Breast epithelium (tissue), 4 donors: ENCODE data around the gene MAD1L1. TPM values are rescaled to one million over a fixed set of nuclear protein-coding genes. Genes with fewer than 3 reads are reported as not detected.

Source experiments
- DNase-seq, 2 donors: peaks; one replicate each; pipeline ENCODE4 v3.0.0-alpha.2; 2019; ENCODE audit warnings: low spot score in 2 of 2
- H3K27ac ChIP-seq, 2 donors: fragments of 200-600 bp; sonication (generic) in 1 of 2; one replicate each; pipeline ENCODE4 v1.5.1; 2016 to 2019; ENCODE audit warnings: mild to moderate bottlenecking in 1 of 2
- H3K27me3 ChIP-seq, 2 donors: fragments of 200-600 bp; sonication (generic) in 1 of 2; one replicate each; pipeline versions ENCODE4 v1.5.1 to v1.6.0; 2017 to 2019; ENCODE audit warnings: control low read depth in 1 of 2, mild to moderate bottlenecking in 1 of 2
- H3K36me3 ChIP-seq: fragments of 200-600 bp; one replicate; pipeline ENCODE4 v1.5.1; 2019
- H3K4me1 ChIP-seq, 2 donors: fragments of 200-600 bp; sonication (generic); one replicate each; pipeline ENCODE4 v1.5.1; 2016 to 2019; ENCODE audit warnings: control low read depth in 1 of 2
- H3K4me3 ChIP-seq, 3 donors: fragments of 200-600 bp; sonication (generic); 1 replicate in 2 of 3; 2 replicates in 1 of 3; pipeline ENCODE4 v1.5.1; 2016 to 2019; ENCODE audit warnings: mild to moderate bottlenecking in 3 of 3, moderate library complexity in 2 of 3
- H3K9me3 ChIP-seq, 2 donors: fragments of 200-600 bp; sonication (generic) in 1 of 2; one replicate each; pipeline ENCODE4 v1.5.1; 2016 to 2019; ENCODE audit warnings: control low read depth in 1 of 2
- POLR2A ChIP-seq: fragments of 450-650 bp; IDR thresholded peaks from one replicate; pipeline ENCODE4 v1.6.1; 2016; ENCODE audit warnings: antibody characterized with exemption, mild to moderate bottlenecking, moderate library complexity
- POLR2AphosphoS5 ChIP-seq, 3 donors: sonication (generic); formaldehyde crosslinking; IDR thresholded peaks; one replicate each; pipeline ENCODE4 v1.6.1; 2017; ENCODE audit warnings: antibody characterized with exemption in 3 of 3
- intact Hi-C: fragments of 100-400 bp; cut with DNase I; formaldehyde crosslinking; loops from one replicate; pipeline ENCODE4 v1.15.1; 2023; ENCODE audit warnings: low total_unique reads
- total RNA-seq, 3 donors: library from RNA; depleted of rRNA; stranded (reverse); fragments of >200 nt; gene quantifications; one replicate each; pipeline ENCODE4 v1.1.0, GENCODE V29; 2016
- TF ChIP-seq, protein P1 (sequence below), 3 donors: fragments of 450-650 bp; IDR thresholded peaks; one replicate each; pipeline ENCODE4 v1.5.1; 2016 to 2017; ENCODE audit warnings: antibody characterized with exemption in 3 of 3, mild to moderate bottlenecking in 3 of 3, moderate library complexity in 3 of 3

The MAD1L1 gene
- total RNA-seq, 3 donors from 2014 or later: 27.7 to 33.9 (median 28.8) TPM

DNA sequence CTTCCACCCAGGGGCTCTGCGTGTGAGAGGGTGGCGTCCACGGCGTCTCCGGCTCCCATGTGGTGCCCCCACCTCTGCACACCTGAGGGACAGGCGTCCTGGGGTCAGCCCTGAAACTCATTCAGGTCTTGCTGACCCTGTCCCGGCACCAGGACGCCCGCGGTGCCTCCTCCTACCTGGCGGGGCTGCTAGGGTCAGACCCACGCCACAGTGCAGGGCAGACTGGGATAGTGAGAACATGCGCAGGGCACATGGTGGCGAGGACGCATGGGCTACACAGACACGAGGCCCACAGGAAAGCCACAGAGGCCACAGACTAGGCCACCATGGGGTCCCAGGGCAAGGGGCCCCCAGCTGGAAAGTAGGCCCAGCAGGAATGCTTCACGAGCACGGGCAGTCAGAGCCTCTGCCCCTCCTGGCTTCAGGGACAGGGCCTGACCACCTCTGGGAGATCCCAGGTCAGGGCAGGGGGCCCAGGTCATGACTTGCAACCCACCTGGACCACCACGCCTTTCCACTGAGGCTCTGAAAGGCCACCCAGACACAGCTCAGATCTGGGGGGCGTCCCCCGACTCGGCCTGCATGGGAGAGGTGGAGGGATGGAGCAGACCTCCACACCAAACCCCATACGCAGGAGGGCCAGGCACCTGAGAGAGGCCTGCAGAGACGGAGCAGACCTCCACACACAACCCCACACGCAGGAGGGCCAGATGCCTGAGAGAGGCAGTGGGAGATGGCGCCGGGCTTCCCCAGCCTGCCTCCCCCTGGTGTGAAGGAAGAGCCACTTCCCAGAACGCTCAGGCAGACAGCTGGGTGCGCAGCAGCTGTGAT is 374.1 kb downstream of the MAD1L1 start:
- no peak overlapping the region for H3K27ac ChIP-seq
- no peaks in the 10 kb centered on the region for H3K4me1 ChIP-seq
- TF ChIP-seq, protein P1, sequence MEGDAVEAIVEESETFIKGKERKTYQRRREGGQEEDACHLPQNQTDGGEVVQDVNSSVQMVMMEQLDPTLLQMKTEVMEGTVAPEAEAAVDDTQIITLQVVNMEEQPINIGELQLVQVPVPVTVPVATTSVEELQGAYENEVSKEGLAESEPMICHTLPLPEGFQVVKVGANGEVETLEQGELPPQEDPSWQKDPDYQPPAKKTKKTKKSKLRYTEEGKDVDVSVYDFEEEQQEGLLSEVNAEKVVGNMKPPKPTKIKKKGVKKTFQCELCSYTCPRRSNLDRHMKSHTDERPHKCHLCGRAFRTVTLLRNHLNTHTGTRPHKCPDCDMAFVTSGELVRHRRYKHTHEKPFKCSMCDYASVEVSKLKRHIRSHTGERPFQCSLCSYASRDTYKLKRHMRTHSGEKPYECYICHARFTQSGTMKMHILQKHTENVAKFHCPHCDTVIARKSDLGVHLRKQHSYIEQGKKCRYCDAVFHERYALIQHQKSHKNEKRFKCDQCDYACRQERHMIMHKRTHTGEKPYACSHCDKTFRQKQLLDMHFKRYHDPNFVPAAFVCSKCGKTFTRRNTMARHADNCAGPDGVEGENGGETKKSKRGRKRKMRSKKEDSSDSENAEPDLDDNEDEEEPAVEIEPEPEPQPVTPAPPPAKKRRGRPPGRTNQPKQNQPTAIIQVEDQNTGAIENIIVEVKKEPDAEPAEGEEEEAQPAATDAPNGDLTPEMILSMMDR (IDR thresholded peaks at IDR 0.05): no peak
- TF ChIP-seq POLR2A (no peak), POLR2AphosphoS5 (IDR thresholded peaks at IDR 0.05) (no peak)
- H3K4me3 ChIP-seq: no peak overlapping the region
- H3K9me3 ChIP-seq: peaks cover 0 to 5% of the 10 kb centered on the region in 2 donors
- DNase-seq: no peak
- intact Hi-C loops: no loop called here
- no peaks in the 10 kb centered on the region for H3K36me3 ChIP-seq
- H3K27me3 ChIP-seq: no peaks in the 10 kb centered on the region

DNA sequence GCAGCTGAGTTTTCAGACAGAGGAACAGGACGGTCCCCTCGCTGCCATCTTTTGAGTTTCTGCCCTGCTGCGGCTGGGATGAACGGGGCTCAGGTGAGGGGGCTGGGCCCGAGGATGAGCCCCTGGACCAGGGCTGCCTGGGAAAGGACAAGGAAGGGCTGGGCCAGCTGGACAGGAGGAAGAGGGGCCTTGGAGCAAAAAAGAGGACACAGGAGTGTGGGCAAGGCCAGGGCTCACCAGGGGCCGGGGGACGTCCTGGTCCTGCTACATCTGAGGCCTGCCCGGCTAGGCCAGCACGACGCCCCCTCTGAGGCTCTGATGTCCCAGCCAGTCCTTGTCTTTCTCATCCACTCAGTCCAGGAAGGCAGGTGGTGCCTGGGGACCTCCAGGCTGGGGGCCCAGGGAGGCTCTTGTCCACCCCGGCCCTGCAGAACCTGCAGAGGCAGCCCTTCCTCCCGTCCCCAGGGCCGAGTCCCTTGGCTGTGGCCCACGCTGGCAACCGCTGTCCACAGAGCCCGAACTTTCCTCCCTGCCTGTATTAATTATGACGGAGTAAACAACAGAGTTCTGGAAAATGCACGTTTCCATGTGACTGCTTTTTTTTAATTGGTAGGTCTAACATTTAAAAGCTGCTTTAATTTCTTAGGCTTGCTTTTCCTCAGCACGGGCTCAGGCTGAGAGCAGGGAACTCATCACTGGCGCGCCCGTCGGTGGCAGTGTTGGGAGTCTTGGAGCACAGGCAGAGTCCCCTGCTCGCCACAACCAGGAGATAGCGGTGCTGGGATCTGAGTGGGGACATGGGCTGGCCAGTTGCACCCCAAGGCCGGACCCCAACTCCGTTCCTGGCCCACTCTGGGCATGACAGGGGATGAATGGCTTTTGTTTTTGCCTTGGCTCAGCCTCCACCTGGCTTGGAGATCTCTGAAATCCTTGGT is 375.0 kb downstream of the MAD1L1 start:
- intact Hi-C loops: no loop called here
- no peak for DNase-seq
- Histone ChIP-seq H3K4me3 (no peak overlapping the region), H3K27ac (no peak overlapping the region), H3K9me3 (peaks cover 0 to 5% of the 10 kb centered on the region in 2 donors), H3K27me3 (no peaks in the 10 kb centered on the region), H3K4me1 (no peaks in the 10 kb centered on the region), H3K36me3 (no peaks in the 10 kb centered on the region)
- TF ChIP-seq, protein P1 (IDR thresholded peaks at IDR 0.05): no peak
- TF ChIP-seq POLR2AphosphoS5 (IDR thresholded peaks at IDR 0.05): no peak
- no peak for TF ChIP-seq POLR2A

DNA sequence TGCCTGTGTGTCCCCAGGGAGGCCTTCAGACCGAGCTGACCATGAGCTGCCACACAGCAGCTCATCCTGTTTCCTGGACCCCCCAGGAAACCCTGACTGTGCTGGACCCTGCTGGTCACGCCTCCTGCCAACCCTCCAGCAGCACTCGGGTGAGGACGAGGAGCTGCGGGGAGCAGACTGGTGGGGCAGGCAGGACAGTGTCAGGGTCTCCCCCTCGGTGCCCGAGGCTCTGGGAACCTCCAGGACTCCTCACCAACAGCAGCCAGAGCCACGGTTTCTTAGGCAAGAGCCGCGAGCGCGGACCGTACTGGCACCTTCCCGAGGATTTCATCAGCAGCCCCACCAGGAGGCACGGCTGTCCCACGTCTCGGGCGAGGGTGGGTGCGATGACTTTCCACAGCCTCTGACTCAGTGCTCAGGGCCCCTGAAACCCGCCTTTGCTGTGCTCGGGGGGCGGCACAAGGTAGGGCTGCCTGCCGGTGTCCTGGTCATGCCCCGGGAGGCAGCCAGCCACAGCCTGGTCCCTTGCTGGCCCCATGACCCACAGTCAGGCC is 375.8 kb downstream of the MAD1L1 start:
- Histone ChIP-seq H3K4me3 (no peak overlapping the region), H3K27ac (no peak overlapping the region), H3K4me1 (no peaks in the 10 kb centered on the region), H3K9me3 (peaks cover 0 to 5% of the 10 kb centered on the region in 2 donors), H3K36me3 (no peaks in the 10 kb centered on the region), H3K27me3 (no peaks in the 10 kb centered on the region)
- TF ChIP-seq, protein P1 (IDR thresholded peaks at IDR 0.05): no peak
- TF ChIP-seq POLR2A (no peak), POLR2AphosphoS5 (IDR thresholded peaks at IDR 0.05) (no peak)
- intact Hi-C loops: no loop called here
- no peak for DNase-seq

DNA sequence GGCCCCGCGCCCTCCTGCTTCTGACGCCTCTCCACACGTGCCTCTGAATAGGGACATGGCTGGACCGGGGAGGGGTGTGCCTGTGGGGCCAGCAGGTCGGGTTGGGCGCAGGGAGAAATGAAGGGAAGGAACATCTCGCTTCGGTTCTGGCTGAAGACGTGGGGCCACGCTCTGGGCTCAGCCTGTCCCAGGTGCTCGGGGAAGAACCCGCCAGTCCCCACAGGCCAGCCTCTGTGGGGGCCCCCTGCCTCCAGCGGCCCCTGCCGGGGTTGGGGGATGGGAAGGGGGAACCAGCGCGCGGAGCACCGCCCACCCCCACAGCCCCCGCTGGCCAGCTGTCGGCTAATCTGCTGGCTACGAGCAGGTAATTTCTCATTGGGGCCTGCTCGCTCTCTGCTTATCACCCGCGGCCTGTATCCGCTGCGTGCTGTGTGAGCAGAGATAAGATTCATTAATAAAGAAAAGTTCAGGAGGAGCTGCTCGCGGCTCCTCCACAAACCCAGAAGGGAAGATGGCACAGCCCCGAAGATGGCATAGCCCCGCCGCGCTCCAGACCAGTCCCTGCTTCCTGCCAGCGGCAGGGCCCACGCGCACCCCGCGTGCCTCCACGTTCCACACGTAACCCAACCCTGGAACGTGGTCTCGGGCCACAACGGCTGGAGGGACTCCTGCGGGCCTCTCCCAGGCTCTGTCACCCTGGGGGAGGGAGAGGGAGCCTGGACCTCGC is 376.4 kb downstream of the MAD1L1 start:
- Histone ChIP-seq H3K36me3 (no peaks in the 10 kb centered on the region), H3K27me3 (no peaks in the 10 kb centered on the region), H3K4me3 (no peak overlapping the region), H3K9me3 (peaks cover 0 to 5% of the 10 kb centered on the region in 2 donors), H3K4me1 (no peaks in the 10 kb centered on the region), H3K27ac (no peak overlapping the region)
- DNase-seq: no peak
- TF ChIP-seq POLR2AphosphoS5 (IDR thresholded peaks at IDR 0.05): no peak
- TF ChIP-seq, protein P1 (IDR thresholded peaks at IDR 0.05): no peak
- no peak for TF ChIP-seq POLR2A
- intact Hi-C loops: no loop called here
